Jurkat, Clone E6-1 (cell line): Measurements from ENCODE around the gene NAIP.
"Not testable (repeated sequence)": the region's sequence is repeated elsewhere in the genome, so short reads cannot be mapped to it uniquely, and the experiment has no call there.

ENCODE experiments used
- DNase-seq: peaks from one replicate; pipeline ENCODE4 v3.0.0-alpha.2; 2011; ENCODE audit warnings: low read depth, low spot score
- H3K4me3 ChIP-seq: 2 replicates; pipeline ENCODE4 v1.5.1; 2011; ENCODE audit warnings: mild to moderate bottlenecking, low read length, control low read depth, moderate library complexity

NAIP gene

DNA sequence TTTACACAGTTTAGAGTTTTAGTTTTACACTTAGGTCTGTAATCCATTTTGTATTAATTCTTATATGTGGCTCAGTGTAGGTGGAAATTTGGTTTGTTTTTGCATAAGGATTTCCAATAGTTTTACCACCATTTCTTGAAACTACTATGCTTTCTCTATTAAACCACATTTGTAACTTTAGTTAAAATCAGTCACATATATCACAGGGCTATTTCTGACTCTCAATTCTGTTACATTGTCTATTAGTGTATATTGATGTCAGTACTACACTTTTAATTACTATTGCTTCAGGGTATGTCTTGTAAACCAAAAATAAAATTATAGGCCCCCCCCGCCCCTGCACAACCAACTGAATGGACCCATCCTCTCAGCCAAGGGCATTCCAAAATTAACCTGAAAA lies 92.6 kb downstream of the NAIP start:
- not testable (repeated sequence) for DNase-seq

DNA sequence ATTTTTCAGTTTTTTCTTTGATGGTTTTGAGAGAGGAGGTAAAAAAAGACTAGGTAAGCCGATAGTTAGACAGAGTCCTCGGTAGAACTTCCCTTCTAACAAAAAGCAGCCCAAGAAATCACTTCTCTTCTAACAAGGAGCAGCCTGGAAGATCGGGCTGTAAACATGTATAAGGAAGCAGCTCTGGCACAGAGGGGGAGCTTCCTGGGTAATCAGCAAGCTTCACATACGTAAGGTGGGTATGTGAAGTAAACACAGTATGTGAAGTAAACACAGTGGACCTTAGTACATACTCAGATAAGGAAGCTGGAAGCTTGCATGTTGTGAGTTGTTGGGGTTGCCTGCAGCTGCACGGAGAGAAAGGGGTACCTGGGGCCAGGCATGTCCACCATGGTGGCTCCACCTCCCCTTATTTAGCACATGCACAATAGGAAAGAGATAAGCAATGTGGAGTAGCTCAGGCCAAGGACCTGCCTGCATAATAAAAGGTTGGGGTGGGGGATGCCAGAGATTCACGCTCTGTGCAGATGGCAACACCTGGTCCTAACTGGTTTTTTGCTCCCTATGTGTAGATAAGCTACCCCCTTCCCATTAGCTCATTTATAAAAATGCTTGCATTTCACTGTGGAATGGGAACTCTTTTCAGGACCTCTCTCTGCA lies 93.3 kb downstream of the NAIP start:
- DNase-seq, H3K4me3 ChIP-seq: not testable (repeated sequence)

More for the DNA sequence above, 92.6 kb downstream of the NAIP start:
- H3K4me3 ChIP-seq: not testable (repeated sequence)

- not testable (repeated sequence) for H3K4me3 ChIP-seq, DNase-seq
Observed at GRCh38 chr5:70925211-70925562, 100.0 kb downstream of the NAIP start.
